Right cardiac atrium (tissue), 5 donors: Measurements from ENCODE around the gene TMTC1. TPM values are rescaled to one million over a fixed set of nuclear protein-coding genes. Genes with fewer than 3 reads are reported as not detected.

ENCODE experiments used
- ATAC-seq, 2 donors: fragments of 200-7000 bp; cut with Tn5 transposase; one replicate each; pipeline versions ENCODE4 v1.8.0 to v1.9.1; 2020; ENCODE audit warnings: moderate library complexity in 2 of 2, mild to moderate bottlenecking in 1 of 2
- DNase-seq, 3 donors: peaks; one replicate each; pipeline ENCODE4 v3.0.0-alpha.2; 2020
- H3K27ac ChIP-seq: one replicate; pipeline ENCODE4 v1.5.1; 2013; ENCODE audit warnings: mild to moderate bottlenecking, low read length, control low read depth, moderate library complexity
- H3K27me3 ChIP-seq: one replicate; pipeline ENCODE4 v1.6.1; 2013; ENCODE audit not compliant: control insufficient read depth, insufficient read depth
- H3K4me1 ChIP-seq: one replicate; pipeline ENCODE4 v1.6.1; 2013; ENCODE audit warnings: low read length; ENCODE audit not compliant: control insufficient read depth, insufficient read depth
- H3K4me3 ChIP-seq: one replicate; pipeline ENCODE4 v1.5.1; 2013; ENCODE audit warnings: low read length, control low read depth
- H3K9me3 ChIP-seq: one replicate; pipeline ENCODE4 v1.6.1; 2013; ENCODE audit warnings: low read length; ENCODE audit not compliant: control insufficient read depth
- WGBS: extraction: QIAGEN DNeasy Blood & Tissue Kit; methylation state at CpG from one replicate; pipeline ENCODE4 v1.1.7; 2013; 5-methylcytosine and 5-hydroxymethylcytosine counted together
- intact Hi-C, 4 donors: fragments of 100-400 bp; cut with DNase I; formaldehyde crosslinking; loops; one replicate each; pipeline versions ENCODE4 v1.11.0 to v1.14.0; 2022 to 2023
- polyA plus RNA-seq: library from polyadenylated mRNA; stranded (reverse); fragments of 200-250 nt; gene quantifications from one replicate; pipeline ENCODE4 v1.2.3, GENCODE V29; 2013
- total RNA-seq, 4 donors: library from RNA; stranded (reverse); fragmentation: NEBNext Ultra II Directional; extraction: Animal tissue kit (Norgen Biotek cat#: 25700); gene quantifications; one replicate each; pipeline ENCODE4 v1.2.1, GENCODE V29; 2021
- donor health status: healthy with polysubstance abuse.
- donor health status: DM: no; HTN: yes; CAD: no.
- donor health status: DM: no; HTN: no; CAD: no.
- donor health status: DM: no; HTN: yes; CAD: no; lungs with severe emphysema.
- donor health status: DM: yes; HTN: yes; CAD: no.

The TMTC1 gene
- total and polyA plus RNA-seq, 5 donors: 17.9 to 57.8 (median 52.5) TPM

DNA sequence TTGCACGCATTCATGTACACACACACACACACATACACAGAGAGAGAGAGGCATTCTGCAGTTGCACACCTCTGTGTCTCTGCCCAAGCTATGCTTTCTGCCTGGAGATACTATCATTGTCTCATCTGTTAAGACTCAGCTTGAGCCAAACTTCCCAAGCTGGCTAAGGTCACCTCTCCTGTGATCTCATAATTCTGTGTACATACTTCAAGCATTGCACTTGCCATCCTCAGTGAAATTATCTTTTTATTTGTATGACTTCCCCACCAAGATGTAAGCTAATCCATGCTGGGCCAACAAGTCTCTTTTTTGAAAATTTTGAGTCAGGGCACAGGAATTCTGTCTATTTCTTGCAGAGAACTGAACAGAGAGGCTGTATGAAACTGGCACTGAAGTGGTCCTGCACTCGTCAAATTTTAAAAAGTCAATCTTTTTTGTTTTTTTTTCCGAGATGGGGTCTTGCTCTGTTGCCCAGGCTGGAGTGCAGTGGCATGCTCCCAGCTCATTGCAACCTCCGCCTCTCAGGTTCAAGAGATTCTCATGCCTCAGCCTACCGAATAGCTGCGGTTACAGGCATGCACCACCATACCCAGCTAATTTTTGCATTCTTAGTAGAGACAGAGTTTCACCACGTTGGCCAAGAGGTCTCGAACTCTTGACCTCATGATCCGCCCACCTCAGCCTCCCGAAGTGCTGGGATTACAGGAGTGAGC, 44.3 kb downstream of the TMTC1 start:
- Histone ChIP-seq H3K27ac (no peak overlapping the region), H3K9me3 (no peaks in the 10 kb centered on the region), H3K4me1 (peaks cover 12% of the 10 kb centered on the region), H3K27me3 (no peaks in the 10 kb centered on the region), H3K4me3 (no peak overlapping the region)
- ATAC-seq (no peak), DNase-seq (no peak)
- intact Hi-C loops: no loop called here
- 91% methylated on average over 10 of the region's 10 CpGs for WGBS

DNA sequence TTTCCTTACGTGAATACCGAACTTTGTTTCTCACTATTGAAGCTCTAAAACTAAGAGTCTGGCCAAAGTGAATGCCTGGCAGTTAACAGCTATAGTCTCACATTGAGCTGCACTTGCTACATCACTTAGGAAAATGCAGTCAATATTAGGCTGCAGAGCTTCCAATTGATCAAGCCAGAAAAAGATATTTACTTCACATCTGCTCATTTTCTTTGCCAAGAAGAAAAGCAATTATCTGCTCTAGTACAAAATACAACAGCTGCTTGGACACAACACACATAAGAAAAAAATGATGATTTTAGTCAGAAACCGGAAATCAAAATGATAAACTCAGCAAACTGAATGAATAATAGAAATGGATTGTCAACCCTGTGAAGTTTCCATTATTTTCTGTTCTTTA, 45.4 kb downstream of the TMTC1 start:
- Histone ChIP-seq H3K9me3 (no peaks in the 10 kb centered on the region), H3K4me1 (peaks cover 14% of the 10 kb centered on the region), H3K27me3 (no peaks in the 10 kb centered on the region), H3K27ac (no peak overlapping the region), H3K4me3 (no peak overlapping the region)
- 60% methylated on average over 3 of the region's 3 CpGs for WGBS
- intact Hi-C loops: no loop called here
- DNase-seq (no peak), ATAC-seq (no peak)

DNA sequence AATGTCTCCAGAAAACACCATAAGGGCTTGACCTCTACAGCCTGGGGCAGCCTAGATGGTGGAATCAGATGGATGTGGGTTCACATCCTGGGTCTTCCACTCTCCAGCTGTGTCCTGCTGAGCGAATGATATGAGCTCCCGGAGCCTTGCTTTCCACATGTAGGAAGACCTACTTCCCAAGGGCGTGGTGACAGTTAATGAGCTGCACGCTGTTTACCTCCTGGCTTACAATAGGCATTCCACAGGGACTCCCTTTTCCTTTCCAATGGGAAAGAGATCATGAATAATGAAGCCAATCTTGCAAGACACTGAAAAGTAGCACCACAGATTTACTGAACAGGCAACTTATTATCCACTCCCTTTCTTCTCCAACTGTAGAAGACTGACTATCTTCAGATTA, 46.1 kb downstream of the TMTC1 start:
- WGBS: 58% methylated on average over 4 of the region's 4 CpGs
- Histone ChIP-seq H3K27me3 (no peaks in the 10 kb centered on the region), H3K9me3 (no peaks in the 10 kb centered on the region), H3K4me3 (no peak overlapping the region), H3K27ac (no peak overlapping the region), H3K4me1 (peaks cover 15% of the 10 kb centered on the region)
- peak in 1 of 2 donors; percentile 18 for ATAC-seq
- no peak for DNase-seq
- intact Hi-C loops: no loop called here

DNA sequence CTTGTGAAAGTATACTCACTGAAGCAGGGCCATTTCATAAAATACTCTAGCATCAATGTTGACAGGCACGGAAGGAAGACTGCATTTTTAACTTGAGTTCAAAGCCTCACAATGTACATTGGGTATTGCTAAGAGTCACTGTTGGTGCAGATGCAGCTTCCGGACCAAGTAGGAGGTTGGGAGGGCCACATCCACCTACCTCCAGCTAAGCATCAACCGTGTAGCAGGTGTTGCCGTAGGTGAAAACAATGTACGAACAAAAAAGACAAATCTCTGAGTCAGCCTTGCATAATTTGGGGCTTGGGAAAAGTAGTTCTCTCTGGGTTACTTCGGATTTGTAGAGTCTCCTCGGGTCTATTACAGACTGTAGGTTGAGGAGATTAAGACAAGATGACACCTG, 48.1 kb downstream of the TMTC1 start:
- WGBS: 82% methylated on average over 7 of the region's 7 CpGs
- no peaks in the 10 kb centered on the region for H3K9me3 ChIP-seq
- DNase-seq (no peak), ATAC-seq (no peak)
- H3K27ac ChIP-seq: peak overlapping the region; percentile 17
- intact Hi-C loops: no loop called here
- H3K4me1 ChIP-seq: peaks cover 18% of the 10 kb centered on the region
- H3K27me3 ChIP-seq: no peaks in the 10 kb centered on the region
- no peak overlapping the region for H3K4me3 ChIP-seq

DNA sequence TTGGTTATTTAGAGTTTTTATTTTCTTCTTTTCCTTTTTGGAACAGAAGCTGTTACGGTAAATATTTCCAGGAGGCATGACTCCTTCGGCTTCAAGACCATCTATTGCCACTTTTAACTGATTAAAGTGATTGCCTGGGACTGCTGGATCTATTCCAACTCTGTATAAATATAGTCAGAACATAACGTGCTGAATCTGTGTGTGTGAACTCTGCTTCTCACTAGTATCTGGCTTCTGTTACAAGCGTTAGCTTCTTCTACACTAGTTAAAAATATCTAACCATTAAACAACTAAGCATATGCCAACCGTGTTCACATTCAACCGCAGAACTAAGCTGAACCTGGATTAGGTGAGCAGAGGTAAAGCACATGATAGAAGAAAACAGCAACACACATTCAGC, 49.0 kb downstream of the TMTC1 start:
- Histone ChIP-seq H3K4me1 (peaks cover 18% of the 10 kb centered on the region), H3K9me3 (no peaks in the 10 kb centered on the region), H3K4me3 (no peak overlapping the region), H3K27me3 (no peaks in the 10 kb centered on the region), H3K27ac (peak overlapping the region; percentile 66)
- no peak for DNase-seq
- 47% methylated on average over 6 of the region's 6 CpGs for WGBS
- intact Hi-C loops: no loop called here
- peak; percentile 39 to 56 for ATAC-seq

DNA sequence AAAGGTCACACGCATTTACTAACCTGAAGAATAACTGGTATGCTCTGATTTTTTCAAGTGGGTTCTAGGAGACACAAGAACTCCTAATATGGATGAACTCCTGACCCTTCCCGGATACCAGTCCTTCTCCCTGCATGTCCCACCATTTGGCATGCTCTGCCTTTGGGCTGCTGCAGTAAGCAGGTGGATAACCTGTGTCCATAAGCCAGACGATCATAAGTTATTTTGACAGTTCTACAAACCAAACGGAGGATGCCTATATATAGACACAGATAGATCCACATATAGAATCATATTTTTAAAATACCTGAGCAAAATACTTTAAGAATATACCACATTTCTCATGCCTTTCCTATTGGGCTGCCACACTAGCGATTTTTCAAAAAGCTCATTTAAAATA, 49.4 kb downstream of the TMTC1 start:
- Histone ChIP-seq H3K4me1 (peaks cover 18% of the 10 kb centered on the region), H3K4me3 (no peak overlapping the region), H3K27me3 (no peaks in the 10 kb centered on the region), H3K27ac (peak overlapping the region; percentile 82), H3K9me3 (no peaks in the 10 kb centered on the region)
- intact Hi-C loops: no loop called here
- 78% methylated on average over 5 of the region's 5 CpGs for WGBS
- ATAC-seq: no peak
- DNase-seq: no peak

DNA sequence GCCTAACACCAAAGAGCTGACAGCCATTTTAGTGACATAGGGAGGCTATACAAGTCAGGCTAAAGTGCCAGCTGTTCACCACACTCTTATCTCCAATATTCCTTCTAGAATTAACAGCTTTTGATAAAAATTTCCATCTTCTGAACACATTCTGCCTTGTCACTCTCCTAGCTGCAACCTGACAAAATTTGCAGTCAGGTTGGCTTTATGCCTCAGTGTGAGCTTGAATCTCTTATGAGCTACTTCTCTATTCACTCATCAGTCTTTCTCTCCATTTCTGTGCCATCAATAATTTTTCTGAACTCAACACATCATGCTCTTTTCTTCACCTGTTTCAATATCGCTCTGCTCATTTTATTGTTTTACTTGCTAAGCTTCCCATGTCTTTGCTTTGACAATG, 50.2 kb downstream of the TMTC1 start:
- no peak for ATAC-seq
- H3K27ac ChIP-seq: no peak overlapping the region
- DNase-seq: no peak
- 97% methylated on average over 1 of the region's 1 CpG for WGBS
- no peaks in the 10 kb centered on the region for H3K27me3 ChIP-seq
- no peaks in the 10 kb centered on the region for H3K9me3 ChIP-seq
- H3K4me1 ChIP-seq: peaks cover 13% of the 10 kb centered on the region
- intact Hi-C loops: no loop called here
- no peak overlapping the region for H3K4me3 ChIP-seq

DNA sequence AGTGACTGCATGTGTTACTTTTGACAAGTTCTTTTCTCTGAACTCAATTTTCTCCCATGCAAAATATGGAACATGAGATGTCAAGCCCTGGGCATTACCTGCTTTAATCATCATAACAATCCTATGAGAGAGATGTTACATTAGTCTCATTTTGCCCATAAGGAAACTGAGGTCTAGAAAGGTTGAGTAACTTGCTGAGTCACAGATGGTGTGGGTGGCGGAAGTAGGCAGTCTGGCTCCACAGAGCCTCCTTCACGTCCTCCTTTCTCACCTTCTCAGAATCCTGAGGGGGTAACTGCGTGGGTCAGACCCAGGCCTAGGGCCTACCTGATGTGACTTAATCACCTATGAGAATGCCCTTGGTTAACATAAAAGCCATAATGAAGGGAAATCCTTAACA, 50.7 kb downstream of the TMTC1 start:
- Histone ChIP-seq H3K27ac (peak overlapping the region; percentile 63), H3K4me3 (no peak overlapping the region), H3K4me1 (peaks cover 13% of the 10 kb centered on the region), H3K27me3 (no peaks in the 10 kb centered on the region), H3K9me3 (no peaks in the 10 kb centered on the region)
- ATAC-seq (no peak), DNase-seq (no peak)
- WGBS: 93% methylated on average over 3 of the region's 3 CpGs
- intact Hi-C loops: no loop called here

DNA sequence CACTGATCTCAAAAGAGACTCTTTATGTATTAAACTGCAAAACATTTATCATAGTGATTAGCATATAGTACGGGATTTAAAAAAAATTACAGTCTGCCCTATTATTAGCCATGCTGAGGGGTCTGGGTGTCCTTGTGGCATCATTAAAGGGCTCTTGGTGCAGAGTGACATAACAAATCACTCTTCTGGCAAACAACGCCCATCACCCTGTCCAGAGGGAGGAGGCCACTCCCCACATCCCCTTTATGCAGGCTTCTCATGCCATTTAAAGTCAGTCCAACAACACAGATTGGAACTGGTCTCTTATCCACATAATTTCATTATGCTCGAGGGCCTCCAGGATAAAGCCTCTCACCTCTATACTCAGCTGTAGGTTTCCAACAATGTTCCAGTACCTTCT, 51.1 kb downstream of the TMTC1 start:
- Histone ChIP-seq H3K9me3 (no peaks in the 10 kb centered on the region), H3K27ac (no peak overlapping the region), H3K27me3 (no peaks in the 10 kb centered on the region), H3K4me1 (peaks cover 10% of the 10 kb centered on the region), H3K4me3 (no peak overlapping the region)
- DNase-seq: no peak
- peak; percentile 5 to 19 for ATAC-seq
- 71% methylated on average over 3 of the region's 3 CpGs for WGBS
- intact Hi-C loops: no loop called here

DNA sequence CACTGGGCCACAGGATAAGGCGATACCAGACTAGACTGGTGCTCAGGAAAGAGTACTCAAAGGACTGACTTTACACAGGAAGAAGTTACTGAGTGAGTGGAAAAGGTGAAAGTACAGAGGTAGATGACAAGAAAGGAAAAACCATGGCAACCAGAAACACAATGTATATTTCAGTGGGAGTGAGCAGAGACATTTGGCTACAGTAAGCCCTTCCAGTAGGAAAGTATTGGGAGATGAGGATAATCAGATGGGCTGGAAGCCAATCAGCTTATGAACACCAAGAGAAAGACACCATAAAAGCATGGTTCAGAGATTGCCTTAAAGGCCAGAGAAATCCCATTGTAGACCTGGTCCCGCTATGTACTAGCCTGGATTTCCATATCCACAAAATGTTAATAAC, 51.6 kb downstream of the TMTC1 start:
- Histone ChIP-seq H3K9me3 (no peaks in the 10 kb centered on the region), H3K27ac (no peak overlapping the region), H3K4me3 (no peak overlapping the region), H3K27me3 (no peaks in the 10 kb centered on the region), H3K4me1 (peaks cover 8% of the 10 kb centered on the region)
- 94% methylated on average over 2 of the region's 2 CpGs for whole genome bisulfite sequencing
- intact Hi-C loops: no loop called here
- no peak for ATAC-seq
- no peak for DNase-seq

DNA sequence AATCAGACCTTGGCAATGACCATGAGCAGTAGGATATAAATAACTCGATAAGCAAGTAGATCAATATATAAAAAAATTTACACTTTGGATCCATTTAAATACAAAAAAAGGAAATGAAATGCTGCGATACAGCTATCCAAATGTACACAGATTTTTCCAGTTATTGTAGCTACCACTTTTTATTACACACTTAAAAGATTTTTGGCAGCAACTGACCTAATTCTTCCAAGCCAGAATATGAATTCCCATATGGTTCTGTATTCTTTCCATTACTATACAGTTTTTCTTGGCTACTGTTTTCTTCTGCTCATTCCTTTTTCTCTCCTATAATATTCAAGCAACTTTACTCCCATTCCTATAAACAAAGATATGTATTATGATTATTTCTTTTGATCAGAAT, 52.2 kb downstream of the TMTC1 start:
- no peaks in the 10 kb centered on the region for H3K9me3 ChIP-seq
- no peak overlapping the region for H3K4me3 ChIP-seq
- WGBS: 58% methylated on average over 2 of the region's 2 CpGs
- ATAC-seq (no peak), DNase-seq (no peak)
- H3K4me1 ChIP-seq: peaks cover 9% of the 10 kb centered on the region
- intact Hi-C loops: no loop called here
- no peak overlapping the region for H3K27ac ChIP-seq
- H3K27me3 ChIP-seq: no peaks in the 10 kb centered on the region

DNA sequence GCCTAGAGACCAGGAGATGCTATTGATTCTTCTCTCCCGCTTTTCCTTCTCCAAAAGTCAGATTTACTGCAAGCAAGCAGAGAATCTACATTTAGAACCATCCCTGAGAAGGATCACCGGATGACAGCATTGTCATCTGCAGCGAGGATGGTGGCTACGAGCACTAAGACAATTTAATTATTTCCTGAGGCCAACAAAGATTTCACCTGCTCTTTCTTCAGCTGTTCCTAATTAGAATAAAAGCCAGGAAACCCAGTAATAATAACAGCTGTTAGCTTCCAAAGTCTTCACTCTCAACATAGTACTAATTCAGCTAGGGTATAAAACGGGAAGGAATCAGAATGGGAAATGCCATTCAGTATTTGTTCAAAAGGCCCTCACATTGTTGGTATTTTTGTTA, 53.3 kb downstream of the TMTC1 start:
- no peaks in the 10 kb centered on the region for H3K27me3 ChIP-seq
- H3K27ac ChIP-seq: no peak overlapping the region
- DNase-seq: no peak
- no peaks in the 10 kb centered on the region for H3K9me3 ChIP-seq
- intact Hi-C loops: no loop called here
- WGBS: 75% methylated on average over 5 of the region's 5 CpGs
- peaks cover 12% of the 10 kb centered on the region for H3K4me1 ChIP-seq
- ATAC-seq: no peak
- H3K4me3 ChIP-seq: no peak overlapping the region
